ENCODE measurements around the gene IRF2BP2.

GRCh38 chr1:234565132-234565531 is 44.8 kb downstream of the IRF2BP2 start:
- TF ChIP-seq CTCF (IDR thresholded peaks at IDR 0.05) (no peak), POLR2A (IDR thresholded peaks at IDR 0.05) (no peak)

Data from testis (tissue), 2 donors.